WTC11 (cell line): ENCODE measurements around the gene SUPT3H. TPM values are rescaled to one million over a fixed set of nuclear protein-coding genes. Genes with fewer than 3 reads are reported as not detected.

Experiments
- ATAC-seq: fragments of 200-7000 bp; cut with Tn5 transposase; 2 replicates; pipeline ENCODE4 v1.10.0; 2021; ENCODE audit warnings: mild to moderate bottlenecking, moderate library complexity
- CTCF ChIA-PET: fragments of 300-600 bp; sonication (Branson Sonifier 250); formaldehyde crosslinking; loops from one replicate; lab custom pipeline; 2021; ENCODE audit warnings: antibody characterized with exemption; lab: Charles Lee
- POLR2A ChIA-PET: fragments of 350-600 bp; sonication (Branson Sonifier 250); formaldehyde crosslinking; loops from one replicate; lab custom pipeline; 2021; ENCODE audit warnings: antibody characterized with exemption; lab: Charles Lee
- DNase-seq: peaks from one replicate; pipeline ENCODE4 v3.0.0; 2021; ENCODE audit warnings: low spot score
- H3K27ac Mint-ChIP-seq: 2 replicates; pipeline ENCODE4 v1.8.0; 2021; ENCODE audit warnings: mixed read lengths
- H3K27me3 Mint-ChIP-seq: 2 replicates; pipeline ENCODE4 v1.8.0; 2021; ENCODE audit warnings: low read depth, mild to moderate bottlenecking, moderate library complexity, mixed read lengths
- H3K36me3 Mint-ChIP-seq: 2 replicates; pipeline ENCODE4 v1.8.0; 2021; ENCODE audit warnings: mixed read lengths
- H3K4me1 Mint-ChIP-seq: 2 replicates; pipeline ENCODE4 v1.8.0; 2022; ENCODE audit warnings: mixed read lengths
- H3K4me3 Mint-ChIP-seq: 2 replicates; pipeline ENCODE4 v1.8.0; 2021; ENCODE audit warnings: mild to moderate bottlenecking, moderate library complexity, mixed read lengths
- H3K9me3 Mint-ChIP-seq: 2 replicates; pipeline ENCODE4 v1.8.0; 2021; ENCODE audit warnings: mixed read lengths
- ATF6 ChIP-seq: sonication (generic); formaldehyde crosslinking; IDR thresholded peaks from 2 replicates; pipeline ENCODE4 v1.8.1; 2023; ENCODE audit warnings: mild to moderate bottlenecking, missing genetic modification reagents
- GABPB1 ChIP-seq: sonication (generic); formaldehyde crosslinking; IDR thresholded peaks from 2 replicates; pipeline ENCODE4 v1.8.1; 2023; ENCODE audit warnings: mild to moderate bottlenecking, missing genetic modification reagents
- GRHL2 ChIP-seq: fragments of 250-450 bp; sonication (Bioruptor Pico); IDR thresholded peaks from 2 replicates; pipeline ENCODE4 v1.8.0; 2022; ENCODE audit warnings: mild to moderate bottlenecking, moderate library complexity; ENCODE audit not compliant: insufficient replicate concordance, severe bottlenecking
- IRF2 ChIP-seq: sonication (generic); formaldehyde crosslinking; IDR thresholded peaks from 2 replicates; pipeline ENCODE4 v1.8.0; 2022; ENCODE audit warnings: low read depth, missing genetic modification reagents, borderline replicate concordance
- MAX ChIP-seq: sonication (generic); formaldehyde crosslinking; IDR thresholded peaks from 2 replicates; pipeline ENCODE4 v1.8.0; 2022; ENCODE audit warnings: mild to moderate bottlenecking, missing genetic modification reagents
- MYBL2 ChIP-seq: sonication (generic); formaldehyde crosslinking; IDR thresholded peaks from 2 replicates; pipeline ENCODE4 v1.8.1; 2023; ENCODE audit warnings: mild to moderate bottlenecking, moderate library complexity, missing genetic modification reagents
- NFATC4 ChIP-seq: fragments of 250-450 bp; sonication (Bioruptor Pico); IDR thresholded peaks from 2 replicates; pipeline ENCODE4 v1.9.0; 2021; ENCODE audit warnings: mild to moderate bottlenecking
- PRDM15 ChIP-seq: sonication (generic); formaldehyde crosslinking; IDR thresholded peaks from 2 replicates; pipeline ENCODE4 v1.8.0; 2022; ENCODE audit warnings: missing genetic modification reagents
- RELA ChIP-seq: sonication (generic); formaldehyde crosslinking; IDR thresholded peaks from 2 replicates; pipeline ENCODE4 v1.8.1; 2022; ENCODE audit warnings: missing genetic modification reagents, mild to moderate bottlenecking, borderline replicate concordance
- TEAD1 ChIP-seq: sonication (generic); formaldehyde crosslinking; IDR thresholded peaks from 2 replicates; pipeline ENCODE4 v1.8.0; 2022; ENCODE audit warnings: mild to moderate bottlenecking, missing genetic modification reagents
- ZNF138 ChIP-seq: sonication (generic); formaldehyde crosslinking; conservative IDR thresholded peaks from 2 replicates; pipeline ENCODE4 v1.8.1; 2022; ENCODE audit warnings: mild to moderate bottlenecking, moderate library complexity, missing genetic modification reagents
- ZNF281 ChIP-seq: sonication (generic); formaldehyde crosslinking; IDR thresholded peaks from 2 replicates; pipeline ENCODE4 v1.8.0; 2023; ENCODE audit warnings: mild to moderate bottlenecking, missing genetic modification reagents
- ZNF416 ChIP-seq: fragments of 250-450 bp; sonication (Bioruptor Pico); IDR thresholded peaks from 2 replicates; pipeline ENCODE4 v1.9.0; 2021; ENCODE audit warnings: mild to moderate bottlenecking, inconsistent platforms
- ZNF671 ChIP-seq: fragments of 250-450 bp; sonication (Bioruptor Pico); IDR thresholded peaks from 2 replicates; pipeline ENCODE4 v1.8.0; 2021; ENCODE audit warnings: mild to moderate bottlenecking
- total RNA-seq: library from RNA; stranded (reverse); gene quantifications from 3 replicates; pipeline ENCODE4 v1.2.3, GENCODE V29; 2021
- TF ChIP-seq, protein P1 (sequence below): fragments of 250-450 bp; sonication (Bioruptor Pico); IDR thresholded peaks from 2 replicates; pipeline ENCODE4 v1.9.0; 2021; ENCODE audit warnings: moderate library complexity, mild to moderate bottlenecking, inconsistent platforms, borderline replicate concordance
- TF ChIP-seq, protein P2 (sequence below): sonication (generic); formaldehyde crosslinking; IDR thresholded peaks from 2 replicates; pipeline ENCODE4 v1.8.0; 2022; ENCODE audit warnings: mild to moderate bottlenecking, missing genetic modification reagents

The SUPT3H gene
- total RNA-seq, 1 experiment from 2014 or later, result 15.3 TPM

DNA sequence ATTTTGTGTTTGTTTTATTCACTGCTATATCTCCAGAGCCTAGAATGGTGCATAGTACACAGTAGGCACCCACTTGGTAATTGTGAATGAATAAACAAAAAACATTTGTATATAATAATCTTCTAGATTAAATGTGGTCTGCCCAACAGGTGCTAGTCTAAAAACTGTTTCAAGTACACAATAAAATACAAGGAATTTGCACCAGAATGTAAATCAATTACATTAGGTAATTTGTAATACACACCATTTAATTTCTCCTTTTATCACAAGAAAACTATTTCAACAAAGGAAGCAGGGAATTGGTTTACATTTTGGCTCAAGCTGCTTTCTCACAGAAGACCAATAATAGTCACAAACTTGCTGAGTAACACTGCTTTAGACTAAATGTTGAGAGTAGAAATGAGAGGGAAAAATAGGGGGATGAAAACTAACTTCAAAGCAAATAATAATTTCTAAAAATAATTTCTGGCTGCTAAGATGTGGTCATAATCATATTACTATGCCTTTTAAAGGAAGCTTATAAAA lies 27.5 kb downstream of the SUPT3H start:
- CTCF ChIA-PET, result no interaction called here
- TF ChIP-seq GABPB1 (CRISPR knock-in tag) (no peak), PRDM15 (CRISPR knock-in tag) (no peak), ZNF281 (CRISPR knock-in tag) (no peak), ZNF416 (CRISPR knock-in tag) (no peak), ZNF138 (CRISPR knock-in tag) (no peak), GRHL2 (CRISPR knock-in tag) (no peak), IRF2 (CRISPR knock-in tag) (no peak)
- TF ChIP-seq, protein P1, sequence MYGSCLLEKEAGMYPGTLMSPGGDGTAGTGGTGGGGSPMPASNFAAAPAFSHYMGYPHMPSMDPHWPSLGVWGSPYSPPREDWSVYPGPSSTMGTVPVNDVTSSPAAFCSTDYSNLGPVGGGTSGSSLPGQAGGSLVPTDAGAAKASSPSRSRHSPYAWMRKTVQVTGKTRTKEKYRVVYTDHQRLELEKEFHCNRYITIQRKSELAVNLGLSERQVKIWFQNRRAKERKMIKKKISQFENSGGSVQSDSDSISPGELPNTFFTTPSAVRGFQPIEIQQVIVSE (CRISPR knock-in tag), result no peak
- TF ChIP-seq, all 79 proteins: peak for 0
- no peaks in the 10 kb centered on the region for H3K9me3 Mint-ChIP-seq

GRCh38 chr6:45344900-45345299 lies 32.8 kb downstream of the SUPT3H start:
- H3K4me1 Mint-ChIP-seq, result peaks cover 9% of the 10 kb centered on the region; the same call in 1 of the 2 replicates
- ChIA-PET POLR2A (no interaction called here), CTCF (no interaction called here)
- H3K27ac Mint-ChIP-seq, result no peak overlapping the region
- no peaks in the 10 kb centered on the region for H3K27me3 Mint-ChIP-seq
- ATAC-seq, result no peak
- no peak for DNase-seq
- H3K9me3 Mint-ChIP-seq, result no peaks in the 10 kb centered on the region
- no peak overlapping the region for H3K4me3 Mint-ChIP-seq
- no peaks in the 10 kb centered on the region for H3K36me3 Mint-ChIP-seq
- TF ChIP-seq ZNF138 (CRISPR knock-in tag) (no peak), TEAD1 (CRISPR knock-in tag) (no peak), ZNF671 (CRISPR knock-in tag) (no peak), ZNF281 (CRISPR knock-in tag) (no peak), MAX (CRISPR knock-in tag) (no peak), ATF6 (CRISPR knock-in tag) (no peak), MYBL2 (CRISPR knock-in tag) (no peak), RELA (no peak), NFATC4 (CRISPR knock-in tag) (no peak)
- TF ChIP-seq, protein P2, sequence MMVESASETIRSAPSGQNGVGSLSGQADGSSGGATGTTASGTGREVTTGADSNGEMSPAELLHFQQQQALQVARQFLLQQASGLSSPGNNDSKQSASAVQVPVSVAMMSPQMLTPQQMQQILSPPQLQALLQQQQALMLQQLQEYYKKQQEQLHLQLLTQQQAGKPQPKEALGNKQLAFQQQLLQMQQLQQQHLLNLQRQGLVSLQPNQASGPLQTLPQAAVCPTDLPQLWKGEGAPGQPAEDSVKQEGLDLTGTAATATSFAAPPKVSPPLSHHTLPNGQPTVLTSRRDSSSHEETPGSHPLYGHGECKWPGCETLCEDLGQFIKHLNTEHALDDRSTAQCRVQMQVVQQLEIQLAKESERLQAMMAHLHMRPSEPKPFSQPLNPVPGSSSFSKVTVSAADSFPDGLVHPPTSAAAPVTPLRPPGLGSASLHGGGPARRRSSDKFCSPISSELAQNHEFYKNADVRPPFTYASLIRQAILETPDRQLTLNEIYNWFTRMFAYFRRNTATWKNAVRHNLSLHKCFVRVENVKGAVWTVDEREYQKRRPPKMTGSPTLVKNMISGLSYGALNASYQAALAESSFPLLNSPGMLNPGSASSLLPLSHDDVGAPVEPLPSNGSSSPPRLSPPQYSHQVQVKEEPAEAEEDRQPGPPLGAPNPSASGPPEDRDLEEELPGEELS (CRISPR knock-in tag), result no peak
- TF ChIP-seq, all 79 proteins: peak for 0

More for the DNA sequence above, 27.5 kb downstream of the SUPT3H start:
- ATAC-seq (no peak), DNase-seq (no peak)
- H3K4me1 Mint-ChIP-seq, result peaks cover 8% of the 10 kb centered on the region
- H3K4me3 Mint-ChIP-seq, result no peak overlapping the region
- H3K27ac Mint-ChIP-seq, result no peak overlapping the region
- POLR2A ChIA-PET, result interaction anchor here (0.6 kb wide), 1 partner anchor 102 kb away, joined by 4 read pairs; no protein-coding TSS in a partner anchor
- H3K27me3 Mint-ChIP-seq, result no peaks in the 10 kb centered on the region
- H3K36me3 Mint-ChIP-seq, result no peaks in the 10 kb centered on the region
